ENCODE data around the gene ZNF575. TPM values are rescaled to one million over a fixed set of nuclear protein-coding genes. Genes with fewer than 3 reads are reported as not detected.
"Not testable (repeated sequence)": the region's sequence is repeated elsewhere in the genome, so short reads cannot be mapped to it uniquely, and the experiment has no call there.

Gene ZNF575
- total and polyA plus RNA-seq, 2 donors, result 0.42 to 2.3 TPM

GRCh38 chr19:43541920-43542650, 9.1 kb downstream of the ZNF575 start:
- H3K36me3 ChIP-seq (ENCODE audit: insufficient read depth), result peaks cover 6% of the 10 kb centered on the region
- no peak for DNase-seq (ENCODE audit: extremely low spot score)
- WGBS, result 96% methylated on average over 5 of the region's 5 CpGs

GRCh38 chr19:43544077-43544476, 11.1 kb downstream of the ZNF575 start:
- H3K4me1 ChIP-seq (ENCODE audit: insufficient read depth), result no peaks in the 10 kb centered on the region
- no peak overlapping the region for H3K4me3 ChIP-seq (ENCODE audit: low read depth, low read length)
- 96% methylated on average over 9 of the region's 9 CpGs for WGBS
- H3K27ac ChIP-seq (ENCODE audit: low read depth), result no peak overlapping the region
- no peak for DNase-seq (ENCODE audit: extremely low spot score)
- peaks cover 6% of the 10 kb centered on the region for H3K36me3 ChIP-seq (ENCODE audit: insufficient read depth)

More at GRCh38 chr19:43541920-43542650, 9.1 kb downstream of the ZNF575 start:
- Histone ChIP-seq H3K4me3 (ENCODE audit: low read depth, low read length) (no peak overlapping the region), H3K4me1 (ENCODE audit: insufficient read depth) (no peaks in the 10 kb centered on the region), H3K27ac (ENCODE audit: low read depth) (no peak overlapping the region)

GRCh38 chr19:43545276-43545675, 12.3 kb downstream of the ZNF575 start:
- H3K36me3 ChIP-seq (ENCODE audit: insufficient read depth), result peaks cover 6% of the 10 kb centered on the region
- H3K4me3 ChIP-seq (ENCODE audit: low read depth, low read length), result no peak overlapping the region
- no peak for DNase-seq (ENCODE audit: extremely low spot score)
- WGBS, result 93% methylated on average over 5 of the region's 5 CpGs
- no peak overlapping the region for H3K27ac ChIP-seq (ENCODE audit: low read depth)
- no peaks in the 10 kb centered on the region for H3K4me1 ChIP-seq (ENCODE audit: insufficient read depth)

DNA sequence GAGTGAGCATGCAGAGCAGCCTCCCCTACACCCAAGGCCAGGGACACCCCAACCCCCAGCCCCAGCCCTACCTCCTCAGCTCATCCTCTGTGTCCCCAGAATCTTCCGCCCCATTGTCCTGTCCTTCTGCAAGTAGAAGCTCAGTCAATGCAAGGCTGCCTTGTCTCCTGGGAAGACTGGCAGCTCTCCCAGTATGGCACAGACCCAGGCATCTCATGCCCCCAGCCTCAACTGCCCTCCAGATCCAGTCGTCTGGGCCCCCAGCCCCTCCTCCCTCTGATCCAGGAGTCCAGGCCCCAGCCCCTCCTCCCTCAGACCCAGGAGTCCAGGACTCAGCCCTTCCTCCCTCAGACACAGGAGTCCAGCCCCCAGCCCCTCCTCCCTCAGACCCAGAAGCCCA, 13.0 kb downstream of the ZNF575 start:
- 69% methylated on average over 2 of the region's 2 CpGs for WGBS
- DNase-seq (ENCODE audit: extremely low spot score), result no peak

GRCh38 chr19:43546581-43546980, 13.6 kb downstream of the ZNF575 start:
- peaks cover 11% of the 10 kb centered on the region for H3K36me3 ChIP-seq (ENCODE audit: insufficient read depth)
- WGBS, result 98% methylated on average over 3 of the region's 3 CpGs

More for the DNA sequence above, 13.0 kb downstream of the ZNF575 start:
- Histone ChIP-seq H3K4me3 (ENCODE audit: low read depth, low read length) (no peak overlapping the region), H3K27ac (ENCODE audit: low read depth) (no peak overlapping the region), H3K4me1 (ENCODE audit: insufficient read depth) (no peaks in the 10 kb centered on the region), H3K36me3 (ENCODE audit: insufficient read depth) (peaks cover 11% of the 10 kb centered on the region)

GRCh38 chr19:43547926-43548325, 14.9 kb downstream of the ZNF575 start:
- DNase-seq (ENCODE audit: extremely low spot score); H3K27ac ChIP-seq (ENCODE audit: low read depth); H3K4me1 ChIP-seq (ENCODE audit: insufficient read depth); H3K4me3 ChIP-seq (ENCODE audit: low read depth, low read length): not testable (repeated sequence)
- peaks cover 11% of the 10 kb centered on the region for H3K36me3 ChIP-seq (ENCODE audit: insufficient read depth)
- WGBS, result 87% methylated on average over 18 of the region's 24 CpGs

More at GRCh38 chr19:43546581-43546980, 13.6 kb downstream of the ZNF575 start:
- DNase-seq (ENCODE audit: extremely low spot score), result no peak
- Histone ChIP-seq H3K4me1 (ENCODE audit: insufficient read depth) (no peaks in the 10 kb centered on the region), H3K4me3 (ENCODE audit: low read depth, low read length) (no peak overlapping the region), H3K27ac (ENCODE audit: low read depth) (no peak overlapping the region)

- Histone ChIP-seq H3K4me3 (ENCODE audit: low read depth, low read length) (no peak overlapping the region), H3K36me3 (ENCODE audit: insufficient read depth) (peaks cover 8% of the 10 kb centered on the region), H3K27ac (ENCODE audit: low read depth) (no peak overlapping the region), H3K4me1 (ENCODE audit: insufficient read depth) (no peaks in the 10 kb centered on the region)
- DNase-seq (ENCODE audit: extremely low spot score), result no peak
- WGBS, result 88% methylated on average over 2 of the region's 2 CpGs
Observed at GRCh38 chr19:43548706-43549105, 15.7 kb downstream of the ZNF575 start.

DNA sequence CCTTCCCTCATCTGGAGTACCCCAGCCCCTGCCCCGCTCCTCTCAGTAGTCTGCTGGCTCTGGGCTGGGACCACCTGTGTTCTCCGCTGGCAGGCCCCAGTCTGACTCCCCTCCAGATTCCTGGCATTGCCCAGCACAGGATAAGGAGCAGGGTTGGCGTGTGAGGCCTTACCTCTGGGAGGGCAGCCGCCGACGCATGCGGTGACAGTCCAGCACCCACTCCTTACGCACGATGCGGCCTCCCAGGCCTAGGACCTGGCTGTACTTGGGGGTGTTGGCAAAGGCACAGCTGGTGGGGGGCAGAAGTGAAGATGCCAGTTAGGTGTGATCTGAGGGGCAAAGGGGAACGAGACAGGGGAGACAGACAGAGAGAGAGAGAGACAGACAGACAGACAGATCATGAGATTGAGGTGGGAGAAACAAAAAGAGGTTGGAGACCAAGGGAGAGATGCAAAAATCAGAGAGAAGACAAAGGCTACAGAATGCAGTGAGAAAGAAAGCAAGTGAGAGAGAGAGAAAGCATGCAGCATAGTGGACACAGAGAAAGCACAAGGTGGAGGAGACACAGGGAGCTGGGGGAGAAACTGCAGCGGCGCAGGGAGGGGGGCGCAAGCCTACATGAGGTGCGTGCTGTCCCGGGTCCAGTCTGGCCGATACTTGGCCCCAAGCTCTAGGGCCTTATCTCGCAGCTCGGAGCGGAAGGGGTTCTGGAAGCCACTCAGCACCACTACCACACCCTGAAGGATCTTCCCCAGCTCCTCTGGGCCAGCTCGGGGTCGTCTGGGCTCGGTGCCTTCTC, 18.6 kb downstream of the ZNF575 start:
- H3K4me1 ChIP-seq (ENCODE audit: insufficient read depth), result no peaks in the 10 kb centered on the region
- no peak overlapping the region for H3K27ac ChIP-seq (ENCODE audit: low read depth)
- peaks cover 5% of the 10 kb centered on the region for H3K36me3 ChIP-seq (ENCODE audit: insufficient read depth)
- no peak overlapping the region for H3K4me3 ChIP-seq (ENCODE audit: low read depth, low read length)
- DNase-seq (ENCODE audit: extremely low spot score), result no peak
- 91% methylated on average over 23 of the region's 23 CpGs for WGBS

DNA sequence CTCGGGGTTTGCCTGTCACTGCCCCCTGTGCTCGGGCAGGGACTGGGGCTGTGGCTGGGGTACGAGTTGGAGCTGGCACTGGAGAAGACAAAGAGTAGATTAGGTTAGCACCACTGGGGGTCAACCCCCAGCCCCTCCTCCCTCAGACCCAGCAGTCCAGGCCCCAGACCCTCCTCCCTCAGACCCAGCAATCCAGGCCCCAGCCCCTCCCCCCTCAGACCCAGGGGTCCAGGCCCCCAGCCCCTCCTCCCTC, 19.1 kb downstream of the ZNF575 start:
- H3K36me3 ChIP-seq (ENCODE audit: insufficient read depth), result peaks cover 5% of the 10 kb centered on the region
- H3K4me3 ChIP-seq (ENCODE audit: low read depth, low read length), result no peak overlapping the region
- H3K27ac ChIP-seq (ENCODE audit: low read depth), result no peak overlapping the region
- DNase-seq (ENCODE audit: extremely low spot score), result no peak
- WGBS, result 79% methylated on average over 3 of the region's 3 CpGs
- no peaks in the 10 kb centered on the region for H3K4me1 ChIP-seq (ENCODE audit: insufficient read depth)

GRCh38 chr19:43552616-43553015, 19.6 kb downstream of the ZNF575 start:
- H3K4me3 ChIP-seq (ENCODE audit: low read depth, low read length), result no peak overlapping the region
- H3K27ac ChIP-seq (ENCODE audit: low read depth), result no peak overlapping the region
- 70% methylated on average over 3 of the region's 3 CpGs for WGBS
- H3K36me3 ChIP-seq (ENCODE audit: insufficient read depth), result peaks cover 5% of the 10 kb centered on the region
- no peaks in the 10 kb centered on the region for H3K4me1 ChIP-seq (ENCODE audit: insufficient read depth)
- no peak for DNase-seq (ENCODE audit: extremely low spot score)

DNA sequence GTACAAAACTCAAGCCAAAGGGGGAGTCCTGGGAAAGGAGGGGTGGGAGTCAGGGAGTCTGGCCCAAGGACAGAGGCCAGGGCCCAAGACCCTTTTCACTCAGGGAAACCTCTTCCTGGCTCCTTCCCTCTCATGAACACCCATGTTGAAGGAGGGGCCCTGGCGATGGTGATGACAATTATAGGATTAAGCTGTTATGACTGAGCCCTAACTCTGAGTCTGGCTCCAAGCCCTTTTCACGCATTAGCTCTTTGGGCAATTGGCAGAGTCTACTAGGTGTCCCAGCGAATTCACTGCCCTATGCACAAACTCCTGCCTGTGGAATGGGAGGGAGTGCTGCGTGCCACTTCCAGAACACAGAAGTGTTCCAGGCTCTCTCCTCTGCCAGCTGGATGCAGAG, 20.7 kb downstream of the ZNF575 start:
- 74% methylated on average over 4 of the region's 4 CpGs for WGBS
- no peaks in the 10 kb centered on the region for H3K4me1 ChIP-seq (ENCODE audit: insufficient read depth)
- peaks cover 5% of the 10 kb centered on the region for H3K36me3 ChIP-seq (ENCODE audit: insufficient read depth)
- H3K4me3 ChIP-seq (ENCODE audit: low read depth, low read length), result no peak overlapping the region
- DNase-seq (ENCODE audit: extremely low spot score), result no peak
- no peak overlapping the region for H3K27ac ChIP-seq (ENCODE audit: low read depth)

DNA sequence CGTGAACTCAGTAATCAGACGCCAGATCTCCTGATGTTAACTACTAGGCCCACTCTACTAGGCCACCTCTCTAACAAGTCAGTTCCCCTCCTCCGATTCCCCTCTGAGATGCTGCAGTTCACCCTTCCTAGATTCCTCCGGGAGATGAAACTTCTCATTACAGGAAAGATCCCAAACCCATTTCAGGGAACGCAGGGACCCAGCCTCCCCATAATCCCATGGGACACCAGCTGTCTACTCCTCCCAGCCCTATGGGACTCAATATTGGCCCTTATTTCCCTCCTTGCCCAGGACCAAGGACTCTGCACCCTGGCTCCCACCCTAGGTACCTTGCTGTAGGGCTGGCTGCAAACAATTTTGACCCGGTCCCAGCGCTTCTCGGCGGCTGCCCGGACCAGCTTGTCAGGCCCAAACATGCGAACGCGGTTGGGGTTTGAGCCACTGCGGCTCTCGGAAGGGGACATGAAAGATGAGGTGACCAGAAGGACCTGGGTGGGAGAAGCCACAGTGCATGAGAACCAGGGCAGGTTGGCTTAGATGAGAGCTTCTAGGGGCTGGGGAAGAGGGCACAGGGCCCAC, 21.4 kb downstream of the ZNF575 start:
- Histone ChIP-seq H3K36me3 (ENCODE audit: insufficient read depth) (peaks cover 5% of the 10 kb centered on the region), H3K4me1 (ENCODE audit: insufficient read depth) (no peaks in the 10 kb centered on the region), H3K27ac (ENCODE audit: low read depth) (no peak overlapping the region), H3K4me3 (ENCODE audit: low read depth, low read length) (no peak overlapping the region)
- WGBS, result 96% methylated on average over 15 of the region's 15 CpGs
- DNase-seq (ENCODE audit: extremely low spot score), result no peak

DNA sequence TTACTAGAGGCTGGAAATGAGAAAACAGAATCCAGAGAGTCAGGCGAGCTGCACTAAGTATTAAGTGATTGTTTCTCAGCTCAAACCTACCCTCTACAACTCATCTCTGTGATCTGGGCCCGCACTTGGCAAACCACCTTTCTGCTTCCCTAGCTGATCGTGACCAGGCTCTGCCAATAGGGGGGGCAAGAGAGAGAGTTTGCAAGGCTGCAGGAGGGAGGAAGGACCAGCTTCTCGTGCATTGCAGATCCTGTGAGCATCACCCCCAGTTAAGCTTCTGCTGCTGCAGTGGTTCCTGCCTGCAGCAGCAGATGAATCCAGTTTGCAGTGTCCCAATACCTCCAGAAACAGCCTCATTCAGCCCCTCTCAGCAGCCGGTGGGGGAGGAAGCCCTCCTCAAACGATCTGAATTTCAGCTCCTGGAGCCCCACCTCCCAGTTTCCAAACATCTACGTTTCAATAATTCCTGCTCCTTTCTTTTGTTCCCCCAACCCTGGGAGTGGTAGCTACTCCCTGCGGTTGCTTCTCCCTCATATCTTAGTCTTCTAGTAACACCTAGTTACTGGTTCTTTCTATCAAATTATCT, 22.3 kb downstream of the ZNF575 start:
- no peak for DNase-seq (ENCODE audit: extremely low spot score)
- no peaks in the 10 kb centered on the region for H3K4me1 ChIP-seq (ENCODE audit: insufficient read depth)
- no peak overlapping the region for H3K27ac ChIP-seq (ENCODE audit: low read depth)
- WGBS, result 42% methylated on average over 8 of the region's 8 CpGs
- H3K36me3 ChIP-seq (ENCODE audit: insufficient read depth), result peaks cover 5% of the 10 kb centered on the region
- H3K4me3 ChIP-seq (ENCODE audit: low read depth, low read length), result no peak overlapping the region

DNA sequence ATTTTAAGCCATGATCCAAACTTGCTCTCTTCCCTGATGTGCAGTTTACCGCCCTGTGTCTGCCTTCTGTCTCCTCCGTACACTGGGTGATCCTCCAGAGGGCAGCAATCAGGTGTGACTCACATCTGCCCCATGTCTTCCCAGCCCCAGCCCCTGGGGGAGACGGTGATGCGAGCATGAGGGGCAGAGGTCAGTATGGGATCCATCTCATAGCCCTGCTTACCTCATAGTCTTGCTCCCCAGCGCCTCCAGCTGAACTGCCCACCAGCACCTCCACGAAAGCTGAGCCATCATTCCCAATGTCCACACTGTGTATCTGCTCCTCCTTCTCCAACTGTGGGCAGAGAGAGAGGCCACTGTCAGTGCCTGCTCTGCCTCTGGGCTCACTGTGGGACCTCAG, 27.7 kb downstream of the ZNF575 start:
- Histone ChIP-seq H3K4me1 (ENCODE audit: insufficient read depth) (no peaks in the 10 kb centered on the region), H3K27ac (ENCODE audit: low read depth) (no peak overlapping the region), H3K4me3 (ENCODE audit: low read depth, low read length) (no peak overlapping the region), H3K36me3 (ENCODE audit: insufficient read depth) (no peaks in the 10 kb centered on the region)
- DNase-seq (ENCODE audit: extremely low spot score), result no peak
- WGBS, result 83% methylated on average over 6 of the region's 6 CpGs
